Kasumi-1 (cell line): ENCODE measurements around the gene TGFBR2.
A peak's percentile ranks its signal among the peaks of the same experiment; 100 is the strongest.

Experiments used
- DNase-seq, 2 experiments: peaks; one replicate each; lab custom pipeline; 2025; lab: John Stamatoyannopoulos, UW

TGFBR2 gene

GRCh38 chr3:30673425-30674341, 67.3 kb downstream of the TGFBR2 start:
- DNase-seq, result peak; percentile 12

- no peak for DNase-seq
These were observed 68.6 kb downstream of the TGFBR2 start for GRCh38 chr3:30675006-30675405.

GRCh38 chr3:30675774-30676173, 69.4 kb downstream of the TGFBR2 start:
- no peak for DNase-seq

GRCh38 chr3:30676424-30677346, 70.3 kb downstream of the TGFBR2 start:
- no peak for DNase-seq

- no peak for DNase-seq
These were observed 70.9 kb downstream of the TGFBR2 start for GRCh38 chr3:30677347-30677685.

GRCh38 chr3:30679045-30679444, 72.6 kb downstream of the TGFBR2 start:
- no peak for DNase-seq

- DNase-seq, result no peak
These were observed 74.6 kb downstream of the TGFBR2 start for GRCh38 chr3:30680789-30681648.

- peak; percentile 60 to 65 for DNase-seq
These were observed 75.3 kb downstream of the TGFBR2 start for GRCh38 chr3:30681649-30682211.

GRCh38 chr3:30682434-30683155, 76.2 kb downstream of the TGFBR2 start:
- peak; percentile 12 to 24 for DNase-seq

- no peak for DNase-seq
These were observed 77.4 kb downstream of the TGFBR2 start for GRCh38 chr3:30683769-30684168.

- DNase-seq, result no peak
These were observed 78.0 kb downstream of the TGFBR2 start for GRCh38 chr3:30684356-30684755.

GRCh38 chr3:30685267-30685667, 78.9 kb downstream of the TGFBR2 start:
- peak in 1 of 2 experiments; percentile 10 for DNase-seq

GRCh38 chr3:30686176-30686575, 79.8 kb downstream of the TGFBR2 start:
- no peak for DNase-seq

- DNase-seq, result no peak
These were observed 80.4 kb downstream of the TGFBR2 start for GRCh38 chr3:30686799-30687198.

GRCh38 chr3:30687930-30688570, 81.6 kb downstream of the TGFBR2 start:
- no peak for DNase-seq

- DNase-seq, result no peak
These were observed 82.6 kb downstream of the TGFBR2 start for GRCh38 chr3:30688776-30689641.

GRCh38 chr3:30690199-30690598, 83.8 kb downstream of the TGFBR2 start:
- DNase-seq, result no peak

- no peak for DNase-seq
These were observed 85.0 kb downstream of the TGFBR2 start for GRCh38 chr3:30691249-30691880.

- DNase-seq, result no peak
These were observed 85.5 kb downstream of the TGFBR2 start for GRCh38 chr3:30691944-30692343.
